ENCODE results near the gene GLI3. TPM values are rescaled to one million over a fixed set of nuclear protein-coding genes. Genes with fewer than 3 reads are reported as not detected.

The GLI3 gene
- total and polyA plus RNA-seq, 12 donors: 0.51 to 9.1 (median 5.3) TPM

DNA sequence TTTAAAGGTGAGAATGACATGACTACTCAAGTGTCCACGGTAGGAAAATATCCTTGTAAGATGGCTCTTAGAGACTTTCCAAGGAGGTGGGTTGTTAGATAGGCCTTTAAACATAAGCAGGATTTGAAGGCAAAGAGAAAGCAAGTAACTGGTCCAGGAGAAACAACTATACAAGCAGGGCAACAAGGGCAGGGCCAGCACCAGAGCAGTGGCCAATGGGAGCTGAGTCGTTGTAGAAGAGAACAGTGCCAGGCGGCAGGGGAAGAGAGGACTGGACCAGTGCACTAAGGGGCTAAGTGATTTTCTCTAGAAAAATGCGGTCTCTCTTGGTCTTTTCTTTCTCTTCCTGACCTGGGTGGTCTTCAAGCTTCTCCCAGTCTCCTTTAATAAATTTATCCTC lies 94.9 kb downstream of the GLI3 start:
- H3K4me1 ChIP-seq: peaks cover 0 to 36% (median 9%) of the 10 kb centered on the region in 9 donors
- peaks cover 0 to under 1% (median 0%) of the 10 kb centered on the region in 9 donors for H3K36me3 ChIP-seq
- 93 to 96% methylated on average over 4 of the region's 4 CpGs for WGBS, 2 donors
- no peaks in the 10 kb centered on the region for H3K9me3 ChIP-seq
- H3K4me3 ChIP-seq: no peak overlapping the region
- H3K27me3 ChIP-seq: no peaks in the 10 kb centered on the region
- no peak for DNase-seq
- no peak for ATAC-seq
- H3K27ac ChIP-seq: no peak overlapping the region
- intact Hi-C loops (cut with DNase I): no loop called here
- TF ChIP-seq, protein P1, sequence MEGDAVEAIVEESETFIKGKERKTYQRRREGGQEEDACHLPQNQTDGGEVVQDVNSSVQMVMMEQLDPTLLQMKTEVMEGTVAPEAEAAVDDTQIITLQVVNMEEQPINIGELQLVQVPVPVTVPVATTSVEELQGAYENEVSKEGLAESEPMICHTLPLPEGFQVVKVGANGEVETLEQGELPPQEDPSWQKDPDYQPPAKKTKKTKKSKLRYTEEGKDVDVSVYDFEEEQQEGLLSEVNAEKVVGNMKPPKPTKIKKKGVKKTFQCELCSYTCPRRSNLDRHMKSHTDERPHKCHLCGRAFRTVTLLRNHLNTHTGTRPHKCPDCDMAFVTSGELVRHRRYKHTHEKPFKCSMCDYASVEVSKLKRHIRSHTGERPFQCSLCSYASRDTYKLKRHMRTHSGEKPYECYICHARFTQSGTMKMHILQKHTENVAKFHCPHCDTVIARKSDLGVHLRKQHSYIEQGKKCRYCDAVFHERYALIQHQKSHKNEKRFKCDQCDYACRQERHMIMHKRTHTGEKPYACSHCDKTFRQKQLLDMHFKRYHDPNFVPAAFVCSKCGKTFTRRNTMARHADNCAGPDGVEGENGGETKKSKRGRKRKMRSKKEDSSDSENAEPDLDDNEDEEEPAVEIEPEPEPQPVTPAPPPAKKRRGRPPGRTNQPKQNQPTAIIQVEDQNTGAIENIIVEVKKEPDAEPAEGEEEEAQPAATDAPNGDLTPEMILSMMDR (IDR thresholded peaks at IDR 0.05): no peak

DNA sequence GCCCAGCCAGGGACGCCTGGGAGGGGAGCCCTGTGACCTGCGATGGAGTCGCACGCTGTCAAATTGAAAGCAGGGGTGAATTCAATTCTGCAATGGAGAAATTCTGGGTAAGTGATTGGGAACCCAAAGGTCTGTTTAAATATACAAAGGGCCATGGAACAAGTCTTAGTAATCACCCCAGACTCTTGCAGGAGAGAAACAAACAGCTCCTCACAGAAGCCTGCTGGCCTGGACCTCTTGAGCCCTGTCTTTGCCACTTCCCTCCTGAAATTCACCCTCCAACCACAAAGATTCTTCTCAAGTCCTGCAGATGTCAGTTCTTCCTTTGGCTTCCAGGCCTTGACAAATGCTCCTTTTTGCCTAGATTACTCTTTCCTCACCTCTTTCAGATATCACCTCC lies 97.3 kb downstream of the GLI3 start:
- no peak for DNase-seq
- Histone ChIP-seq H3K36me3 (no peaks in the 10 kb centered on the region), H3K4me1 (peaks cover 0 to 31% (median 9%) of the 10 kb centered on the region in 9 donors), H3K4me3 (no peak overlapping the region), H3K27ac (no peak overlapping the region), H3K9me3 (no peaks in the 10 kb centered on the region), H3K27me3 (no peaks in the 10 kb centered on the region)
- no peak for ATAC-seq
- intact Hi-C loops (cut with DNase I): no loop called here
- 96 to 97% methylated on average over 4 of the region's 4 CpGs for WGBS, 2 donors
- TF ChIP-seq, protein P1 (IDR thresholded peaks at IDR 0.05): no peak

DNA sequence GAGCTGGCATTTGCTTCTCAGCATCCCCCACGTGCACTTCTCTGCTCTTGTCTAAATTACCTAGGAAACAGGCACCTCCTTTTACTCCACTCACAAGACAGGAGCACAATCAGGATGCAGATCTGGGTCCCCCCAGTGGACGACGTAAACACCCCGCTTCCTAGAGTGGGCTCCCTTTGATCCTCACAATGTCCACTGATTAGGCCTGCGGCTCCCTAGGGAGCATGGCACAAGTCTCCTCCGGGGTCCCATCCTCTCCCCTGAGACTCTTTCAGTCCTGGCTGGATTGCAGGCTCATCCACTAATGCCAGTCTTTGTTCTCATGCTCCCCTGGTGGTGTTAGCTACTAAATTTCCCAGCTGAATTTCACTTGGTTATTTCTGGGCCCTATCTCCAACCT lies 98.3 kb downstream of the GLI3 start:
- intact Hi-C loops (cut with DNase I): no loop called here
- DNase-seq: no peak
- Histone ChIP-seq H3K27me3 (no peaks in the 10 kb centered on the region), H3K27ac (no peak overlapping the region), H3K9me3 (no peaks in the 10 kb centered on the region), H3K4me1 (peaks cover 0 to 21% (median 6%) of the 10 kb centered on the region in 9 donors), H3K4me3 (no peak overlapping the region), H3K36me3 (no peaks in the 10 kb centered on the region)
- TF ChIP-seq, protein P1 (IDR thresholded peaks at IDR 0.05): peak in 1 of 9 donors; percentile 15
- 58 to 59% methylated on average over 6 of the region's 6 CpGs for WGBS, 2 donors
- ATAC-seq: peak in 2 of 8 donors; percentile 30 to 54

DNA sequence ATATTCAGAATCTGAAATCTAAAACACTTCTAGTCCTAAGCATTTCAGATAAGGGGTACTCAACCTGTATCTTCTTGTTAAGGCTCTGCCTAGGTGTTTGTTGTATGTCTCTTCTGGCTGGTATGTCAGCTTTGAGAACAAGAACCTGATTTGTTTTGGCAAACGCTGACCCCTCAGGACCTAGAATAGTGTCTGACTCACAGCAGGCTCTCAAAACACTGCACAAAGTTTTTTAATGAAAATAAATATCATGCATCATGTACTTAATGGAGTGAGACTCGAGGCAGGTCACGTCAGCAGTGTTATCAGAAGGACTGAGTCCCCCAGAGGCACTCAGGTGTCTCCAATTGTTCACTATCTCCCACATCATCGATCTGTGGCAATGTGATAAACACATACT lies 99.1 kb downstream of the GLI3 start:
- Histone ChIP-seq H3K4me3 (no peak overlapping the region), H3K27ac (no peak overlapping the region), H3K4me1 (peaks cover 0 to 16% (median 6%) of the 10 kb centered on the region in 9 donors), H3K36me3 (no peaks in the 10 kb centered on the region), H3K9me3 (no peaks in the 10 kb centered on the region), H3K27me3 (no peaks in the 10 kb centered on the region)
- DNase-seq (no peak), ATAC-seq (peak in 3 of 8 donors; percentile 17 to 33 (median 23))
- 64 to 69% methylated on average over 4 of the region's 4 CpGs for WGBS, 2 donors
- TF ChIP-seq, protein P1 (IDR thresholded peaks at IDR 0.05): no peak
- intact Hi-C loops (cut with DNase I): no loop called here
